ENCODE data around the gene GFRA3. TPM values are rescaled to one million over a fixed set of nuclear protein-coding genes. Genes with fewer than 3 reads are reported as not detected.

Gene GFRA3
- not detected in 2 replicates for total RNA-seq

GRCh38 chr5:138274189-138274853 lies at the start of gene GFRA3:
Gene GFRA3 (minus strand): TSS chr5:138274621. CDS start chr5:138274424, 197 bp downstream.

GRCh38 chr5:138213161-138214029 lies 61.0 kb downstream of the GFRA3 start, which contains the start of gene CDC23:
Gene CDC23 (minus strand): TSS chr5:138213323. CDS start chr5:138213312, 11 bp downstream.

Other genes with a start within 250 kb of the GFRA3 start
- gene FAM13B, start 241.5 kb downstream of the GFRA3 start, total RNA-seq = 21.1 and 23.6 TPM in 2 replicates
- gene WNT8A, start 190.6 kb downstream of the GFRA3 start, total RNA-seq = not detected in 2 replicates
- 1.2 and 2.3 TPM in 2 replicates for gene NME5, start 135.2 kb downstream of the GFRA3 start, total RNA-seq
- gene BRD8, start 96.0 kb downstream of the GFRA3 start, total RNA-seq = 21.3 and 28.4 TPM in 2 replicates
- gene KIF20A, start 95.5 kb downstream of the GFRA3 start, total RNA-seq = 8.3 and 11.8 TPM in 2 replicates
- 29.9 and 31.0 TPM in 2 replicates for gene CDC23, start 61.3 kb downstream of the GFRA3 start, total RNA-seq
- gene CDC25C, start 57.2 kb upstream of the GFRA3 start, total RNA-seq = 0.98 and 1.4 TPM in 2 replicates
- gene FAM53C, start 63.6 kb upstream of the GFRA3 start, total RNA-seq = 31.8 and 32.6 TPM in 2 replicates
- 55.4 and 57.3 TPM in 2 replicates for gene KDM3B, start 78.1 kb upstream of the GFRA3 start, total RNA-seq
- 0.65 and 1.0 TPM in 2 replicates for gene REEP2, start 164.4 kb upstream of the GFRA3 start, total RNA-seq
- 2.7 and 3.4 TPM in 2 replicates for gene EGR1, start 190.9 kb upstream of the GFRA3 start, total RNA-seq